ENCODE data around the gene BEND7. TPM values are rescaled to one million over a fixed set of nuclear protein-coding genes. Genes with fewer than 3 reads are reported as not detected.
A peak's percentile ranks its signal among the peaks of the same experiment; 100 is the strongest.

The BEND7 gene
- 10 to 100 TPM; 13.7 to 17.5 TPM for total RNA-seq

- Histone ChIP-seq H3K27me3 (no peaks in the 10 kb centered on the region), H3K36me3 (replicated peaks in 1 of 2; ENCODE audit: insufficient read depth in 1 of 2, low read depth in 2 of 2) (no peaks in the 10 kb centered on the region), H3K27ac (peak within 1 kb of the TSS; percentile 39 to 81 (median 75)), H3K4me1 (peaks cover 27% of the 10 kb centered on the region), H3K4me3 (peak within 1 kb of the TSS; percentile 62 to 65), H3K9me3 (no peaks in the 10 kb centered on the region)
- 5 to 15% methylated on average over 17 to 42 of the region's 98 CpGs for WGBS, 2 donors
- peak in 2 of 7 experiments; percentile 43 to 50 for TF ChIP-seq CTCF (IDR thresholded peaks at IDR 0.05)
- peak in 1 of 3 donors; percentile 29 for TF ChIP-seq POLR2A (IDR thresholded peaks at IDR 0.05)
- peak; percentile 83 for ATAC-seq
- intact Hi-C loops (cut with DNase I): no loop called here
- DNase-seq: peak; percentile 48 to 73 (median 49)
Measured at GRCh38 chr10:13528875-13529713, at the start of gene BEND7. BEND7 (minus strand) TSS chr10:13529014; CDS start chr10:13528533, 481 bp downstream.

- H3K4me3 ChIP-seq: no peak overlapping the region
- intact Hi-C loops (cut with DNase I): no loop called here
- H3K27me3 ChIP-seq: no peaks in the 10 kb centered on the region
- TF ChIP-seq CTCF (IDR thresholded peaks at IDR 0.05): no peak
- TF ChIP-seq POLR2A (IDR thresholded peaks at IDR 0.05): no peak
- DNase-seq (no peak), ATAC-seq (no peak)
- no peaks in the 10 kb centered on the region for H3K9me3 ChIP-seq
- no peak overlapping the region for H3K27ac ChIP-seq
- 57 to 61% methylated on average over 4 of the region's 4 CpGs for WGBS, 2 donors
- H3K36me3 ChIP-seq (replicated peaks in 1 of 2; ENCODE audit: insufficient read depth in 1 of 2, low read depth in 2 of 2): no peaks in the 10 kb centered on the region
- H3K4me1 ChIP-seq: no peaks in the 10 kb centered on the region
Measured at GRCh38 chr10:13573960-13574359, 45.1 kb upstream of the BEND7 start.

GRCh38 chr10:13571541-13571940 is 42.7 kb upstream of the BEND7 start:
- H3K36me3 ChIP-seq (replicated peaks in 1 of 2; ENCODE audit: insufficient read depth in 1 of 2, low read depth in 2 of 2): no peaks in the 10 kb centered on the region
- H3K4me1 ChIP-seq: no peaks in the 10 kb centered on the region
- TF ChIP-seq POLR2A (IDR thresholded peaks at IDR 0.05): no peak
- no peak for TF ChIP-seq CTCF (IDR thresholded peaks at IDR 0.05)
- no peaks in the 10 kb centered on the region for H3K27me3 ChIP-seq
- no peaks in the 10 kb centered on the region for H3K9me3 ChIP-seq
- DNase-seq: no peak
- H3K27ac ChIP-seq: no peak overlapping the region
- ATAC-seq: no peak
- intact Hi-C loops (cut with DNase I): no loop called here
- no peak overlapping the region for H3K4me3 ChIP-seq
- WGBS, 2 donors: 34 to 41% methylated on average over 5 of the region's 5 CpGs

GRCh38 chr10:13567030-13567429 is 38.2 kb upstream of the BEND7 start:
- Histone ChIP-seq H3K27me3 (no peaks in the 10 kb centered on the region), H3K27ac (no peak overlapping the region), H3K36me3 (replicated peaks in 1 of 2; ENCODE audit: insufficient read depth in 1 of 2, low read depth in 2 of 2) (no peaks in the 10 kb centered on the region), H3K4me1 (no peaks in the 10 kb centered on the region), H3K9me3 (no peaks in the 10 kb centered on the region), H3K4me3 (no peak overlapping the region)
- peak in 1 of 4 donors; percentile 15 for DNase-seq
- TF ChIP-seq POLR2A (IDR thresholded peaks at IDR 0.05): no peak
- intact Hi-C loops (cut with DNase I): no loop called here
- ATAC-seq: no peak
- WGBS, 2 donors: 77 to 96% methylated on average over 1 of the region's 1 CpG

- H3K4me3 ChIP-seq: no peak overlapping the region
- intact Hi-C loops (cut with DNase I): no loop called here
- H3K9me3 ChIP-seq: no peaks in the 10 kb centered on the region
- 82 to 88% methylated on average over 3 of the region's 3 CpGs for WGBS, 2 donors
- TF ChIP-seq CTCF (IDR thresholded peaks at IDR 0.05) (no peak), POLR2A (IDR thresholded peaks at IDR 0.05) (no peak)
- no peaks in the 10 kb centered on the region for H3K27me3 ChIP-seq
- H3K27ac ChIP-seq: no peak overlapping the region
- no peaks in the 10 kb centered on the region for H3K36me3 ChIP-seq (replicated peaks in 1 of 2; ENCODE audit: insufficient read depth in 1 of 2, low read depth in 2 of 2)
- H3K4me1 ChIP-seq: no peaks in the 10 kb centered on the region
- no peak for ATAC-seq
- no peak for DNase-seq
Measured at GRCh38 chr10:13564576-13564975, 35.8 kb upstream of the BEND7 start.

Data from body of pancreas (tissue), 4 donors.